Activated T-cell treated with anti-CD3 and anti-CD28 coated beads, Interleukin-2, amount 50 U/mL, for 48 hours (primary cell): ENCODE measurements around the gene RHAG.
"Not testable (repeated sequence)": the region's sequence is repeated elsewhere in the genome, so short reads cannot be mapped to it uniquely, and the experiment has no call there.

Experiments used
- DNase-seq, 2 experiments: peaks; one replicate each; pipeline ENCODE4 v3.0.0-alpha.2; 2020

Gene RHAG

DNA sequence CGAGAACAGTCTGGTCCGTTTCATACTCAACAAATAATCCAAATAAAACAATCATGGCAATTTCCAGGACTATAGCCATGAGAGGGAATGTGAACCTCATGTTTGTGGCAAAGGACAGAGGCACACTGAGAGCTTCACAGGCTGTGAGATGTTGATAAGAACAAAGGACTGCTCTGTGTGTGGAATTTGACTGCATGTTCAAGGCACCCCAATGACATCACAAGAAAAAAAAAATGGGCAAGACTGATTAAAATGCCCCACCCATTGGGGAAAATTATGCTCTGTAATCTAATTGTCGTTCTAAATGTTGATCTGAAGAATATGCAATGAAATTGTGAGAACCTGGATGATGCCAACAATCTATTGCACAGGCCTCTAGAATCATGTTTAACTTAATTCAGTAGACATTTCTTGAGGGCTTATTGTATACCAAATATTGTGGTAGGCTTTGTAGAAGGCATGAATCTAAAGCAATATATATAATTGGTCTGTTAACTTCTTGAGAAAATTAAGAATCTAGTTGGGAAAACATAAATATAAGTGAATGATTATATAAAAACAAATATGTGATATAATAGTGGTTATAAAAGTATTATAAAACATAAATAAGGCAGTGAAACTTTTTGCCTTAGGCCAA lies at the start of gene RHAG:
RHAG (minus strand) TSS at position 127 of the 637 bp plus-strand sequence; CDS start at position 100, 27 bp downstream.
- no peak for DNase-seq

DNA sequence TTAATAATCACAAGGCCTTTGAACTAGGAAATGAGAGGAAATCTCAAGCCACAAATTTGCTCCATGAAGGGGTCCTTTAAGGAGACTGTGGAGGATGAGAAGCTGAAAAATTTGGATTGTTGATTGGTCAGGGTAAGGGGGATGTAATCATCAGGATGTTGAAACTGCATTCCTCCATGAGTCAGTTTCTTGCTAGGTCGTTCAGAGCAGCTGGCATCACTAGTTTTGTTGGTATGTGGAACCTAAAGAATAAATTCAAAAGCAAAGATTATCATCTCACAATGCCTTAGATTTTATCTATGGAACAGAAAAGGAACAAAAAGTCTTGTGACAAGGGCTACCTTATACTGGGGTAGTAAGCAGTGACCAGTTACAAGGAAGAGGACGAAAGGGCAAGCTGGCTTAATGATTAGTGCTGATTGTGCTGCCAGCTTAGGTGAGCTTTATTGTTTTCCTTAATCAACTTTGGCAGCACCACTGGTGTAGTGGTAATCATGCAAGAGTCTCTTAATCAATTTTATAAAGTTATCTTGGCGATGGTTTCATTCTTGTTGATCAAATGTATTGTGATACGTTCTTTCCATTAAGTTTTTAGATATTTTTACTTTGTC lies 40.1 kb upstream of the RHAG start:
- DNase-seq = no peak

GRCh38 chr6:49675816-49676215 lies 39.2 kb upstream of the RHAG start:
- DNase-seq = no peak

DNA sequence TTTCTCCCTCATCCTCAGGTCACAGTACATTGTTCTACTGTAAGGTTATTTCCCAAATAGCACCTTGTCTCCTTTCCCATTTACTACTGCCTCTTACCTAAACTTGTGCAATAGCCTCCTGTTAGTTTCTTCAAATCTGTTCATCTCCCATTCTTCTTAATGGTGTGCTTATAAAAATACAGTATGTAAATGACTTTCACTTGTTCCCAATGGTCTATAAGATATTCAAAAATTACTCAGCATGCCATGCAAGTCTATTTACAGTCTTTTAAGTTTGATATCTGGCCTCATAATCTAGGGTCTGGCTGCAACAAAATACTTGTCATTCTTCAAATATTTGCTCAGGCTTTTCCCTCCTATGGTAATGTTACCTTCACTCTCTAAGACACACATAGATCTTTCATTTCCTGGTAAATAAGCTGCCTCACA lies 31.5 kb upstream of the RHAG start:
- DNase-seq = no peak

DNA sequence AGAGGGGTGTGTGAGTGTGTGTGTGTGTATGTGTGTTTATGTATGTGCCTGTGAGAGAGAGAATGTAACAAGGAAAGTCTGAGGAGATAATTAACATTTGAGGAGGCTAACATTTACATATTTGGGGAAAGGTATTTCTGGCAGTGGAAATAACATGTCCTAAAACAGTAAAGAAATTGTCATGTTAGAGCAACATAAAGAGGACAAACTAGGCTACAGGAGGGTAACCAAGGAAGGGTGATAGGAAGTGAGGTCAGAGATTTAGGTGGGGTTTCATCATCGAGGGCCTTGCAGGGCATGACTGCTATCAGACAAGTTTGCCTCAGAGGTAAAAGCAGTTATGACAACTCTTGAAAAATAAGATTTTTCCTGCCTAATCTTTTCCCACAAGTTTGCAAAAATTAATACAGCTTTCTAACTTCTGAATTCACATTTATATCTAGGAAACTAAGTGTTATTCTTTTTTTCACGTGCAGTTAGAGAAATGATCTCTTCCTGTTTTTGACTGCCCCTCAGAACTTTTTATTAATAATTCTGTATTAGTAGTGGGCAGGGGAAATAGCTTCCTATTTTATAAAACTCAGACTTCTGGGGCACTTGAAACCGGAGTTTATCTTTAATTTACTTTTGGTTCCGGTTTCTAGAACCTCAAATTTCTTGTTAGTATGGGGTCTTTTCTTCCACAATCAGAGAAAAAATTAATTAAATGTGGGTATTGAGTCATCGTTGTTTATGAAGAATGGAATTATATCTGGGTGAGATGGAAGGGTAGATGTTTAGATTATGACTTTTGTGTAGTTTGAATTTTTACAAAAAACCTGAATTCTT lies 30.5 kb upstream of the RHAG start:
- DNase-seq = no peak

DNA sequence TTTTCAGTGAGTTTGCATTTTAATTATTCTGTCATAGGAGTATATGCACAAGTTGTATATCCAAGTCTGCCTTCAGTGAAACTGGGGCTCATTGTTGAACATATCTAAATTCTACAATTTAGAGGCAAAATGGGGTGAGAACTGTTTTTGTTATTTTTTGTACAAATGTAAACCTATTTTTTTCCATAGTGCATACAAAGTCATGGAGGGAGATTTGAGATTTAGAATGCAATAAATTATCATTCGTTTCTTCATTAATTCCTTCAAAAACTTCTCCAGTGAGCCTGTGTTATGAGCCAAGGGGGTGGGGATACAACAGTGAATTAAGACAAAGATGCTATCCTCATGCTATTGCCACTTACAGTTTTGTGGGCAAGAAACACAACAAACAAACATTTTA lies 29.8 kb upstream of the RHAG start:
- no peak for DNase-seq

DNA sequence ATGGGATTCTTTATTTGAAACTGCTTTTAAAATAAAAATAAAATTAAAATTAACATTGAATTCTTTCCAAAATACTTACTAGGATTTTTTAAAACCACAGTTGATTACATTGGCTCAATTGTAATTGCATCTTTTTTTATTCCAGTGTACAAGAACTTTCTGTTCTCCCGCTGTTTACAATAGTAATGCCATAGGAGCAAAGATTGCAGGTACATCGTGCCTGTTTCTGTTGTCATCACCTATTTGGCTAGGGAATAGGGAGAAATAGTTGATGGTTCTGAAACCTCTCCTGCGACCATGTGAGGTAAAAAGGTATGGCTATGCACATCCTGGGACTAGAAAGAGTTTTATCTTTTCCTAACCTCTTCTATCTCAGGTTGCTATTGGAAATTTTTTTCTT lies 28.2 kb upstream of the RHAG start:
- DNase-seq = no peak

DNA sequence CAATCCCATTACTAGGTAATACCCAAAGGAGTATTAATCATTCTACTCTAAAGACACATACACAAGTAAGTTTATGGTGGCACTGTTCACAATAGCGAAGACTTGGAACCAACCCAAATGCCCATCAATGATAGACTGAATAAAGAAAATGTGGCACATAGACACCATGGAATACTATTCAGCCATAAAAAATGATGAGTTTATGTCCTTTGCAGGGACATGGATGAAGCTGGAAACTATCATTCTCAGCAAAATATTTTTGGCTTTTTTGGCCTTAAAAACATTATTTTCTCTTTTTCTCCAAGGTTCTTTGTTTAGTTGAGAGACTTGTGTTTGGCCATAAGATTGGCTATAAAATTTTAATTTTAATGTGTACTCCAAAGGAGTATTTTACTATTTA lies 27.4 kb upstream of the RHAG start:
- DNase-seq = not testable (repeated sequence)

DNA sequence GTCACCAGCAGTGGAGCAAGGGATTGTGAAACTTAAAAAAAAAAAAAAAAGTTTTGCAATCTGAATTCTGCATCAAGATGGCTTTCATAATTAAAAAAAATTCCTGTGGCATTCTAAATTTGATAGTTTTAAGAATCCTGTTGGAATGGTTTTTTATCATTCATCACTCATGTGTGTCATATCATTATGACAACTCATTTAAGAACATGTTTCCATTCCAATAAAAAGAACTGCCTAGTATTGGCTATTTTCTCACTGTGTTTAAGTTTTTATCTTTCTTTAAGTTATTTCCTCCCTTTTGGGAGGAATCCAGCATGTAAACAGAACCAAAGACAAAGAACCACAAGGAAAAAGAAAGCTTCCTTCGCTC lies 26.2 kb upstream of the RHAG start:
- DNase-seq = no peak

GRCh38 chr6:49662231-49662891 lies 25.7 kb upstream of the RHAG start:
- no peak for DNase-seq

DNA sequence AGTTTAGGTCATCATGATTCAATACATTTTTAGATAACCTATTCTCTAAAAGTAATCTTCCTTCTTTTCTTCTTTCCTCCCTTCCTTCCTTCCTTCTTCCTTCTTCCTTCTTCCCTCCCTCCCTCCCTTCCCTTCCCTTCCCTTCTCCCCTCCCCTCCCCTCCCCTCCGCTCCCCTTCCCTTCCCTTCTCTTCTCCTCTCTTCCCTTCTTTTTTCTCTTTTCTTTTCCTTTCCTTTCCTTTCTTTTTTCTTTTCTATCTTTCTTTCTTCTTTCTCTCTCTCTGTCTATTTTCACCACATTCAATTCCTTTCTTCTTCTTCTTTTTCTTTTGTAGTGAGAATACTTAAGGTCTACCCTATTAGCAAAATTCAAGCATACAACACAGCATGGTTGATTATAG lies 17.3 kb upstream of the RHAG start:
- no peak for DNase-seq

DNA sequence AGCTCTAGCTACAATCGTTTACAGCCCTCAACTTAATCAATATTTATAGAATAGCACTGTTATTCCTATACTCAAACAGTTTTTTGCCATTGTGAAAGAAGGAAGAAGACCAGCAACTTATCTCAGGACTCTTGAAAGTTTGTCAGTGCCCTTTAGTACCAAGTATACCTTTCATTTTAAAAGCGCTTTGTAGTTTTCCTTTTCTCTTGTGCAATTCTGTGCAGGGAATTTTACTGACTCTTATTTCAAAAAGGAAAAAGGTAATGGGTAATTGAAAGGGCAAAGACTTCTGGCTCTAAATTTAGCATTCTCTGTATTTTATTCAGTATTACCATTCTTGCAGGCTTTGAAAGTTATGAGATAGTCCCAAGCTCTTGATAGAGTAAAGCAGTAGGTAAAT lies 16.8 kb upstream of the RHAG start:
- DNase-seq = no peak

DNA sequence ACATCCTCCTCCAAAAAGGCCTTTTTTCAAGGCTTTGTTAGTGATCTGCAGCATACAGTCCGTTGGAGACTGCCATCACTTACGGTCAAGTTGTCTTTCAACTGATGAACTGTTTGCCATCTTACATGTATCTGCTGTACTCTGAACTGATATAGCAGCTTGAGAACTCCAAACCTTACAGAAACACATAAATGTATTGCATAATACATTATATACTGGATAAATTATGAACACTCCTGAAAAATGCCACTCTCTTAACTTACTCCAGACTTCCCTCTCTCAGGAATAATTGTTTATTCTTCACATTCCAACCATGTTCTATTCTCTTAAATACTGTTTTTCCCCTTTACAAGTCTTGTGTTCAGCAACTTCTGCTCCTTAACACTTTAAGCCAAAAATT lies 14.6 kb upstream of the RHAG start:
- DNase-seq = no peak

DNA sequence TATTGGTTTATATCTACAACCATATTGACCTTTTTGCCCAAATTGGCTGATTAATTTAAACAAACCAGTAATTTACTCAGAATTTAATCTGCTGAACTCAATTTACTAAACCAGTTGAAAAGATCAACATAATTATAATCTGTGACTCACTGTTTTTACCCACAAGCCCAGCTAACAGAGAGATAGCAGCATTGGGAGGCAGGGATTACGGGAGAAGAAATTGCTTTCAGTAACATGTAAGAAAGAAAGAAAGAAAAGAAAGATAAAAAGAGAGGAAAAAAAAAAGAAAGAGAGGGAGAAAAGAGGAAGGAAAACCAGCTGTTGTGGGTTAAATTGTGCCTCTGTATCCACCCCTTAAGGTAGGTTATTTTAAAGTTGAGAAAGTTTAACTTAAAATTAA lies 13.3 kb upstream of the RHAG start:
- DNase-seq = no peak

DNA sequence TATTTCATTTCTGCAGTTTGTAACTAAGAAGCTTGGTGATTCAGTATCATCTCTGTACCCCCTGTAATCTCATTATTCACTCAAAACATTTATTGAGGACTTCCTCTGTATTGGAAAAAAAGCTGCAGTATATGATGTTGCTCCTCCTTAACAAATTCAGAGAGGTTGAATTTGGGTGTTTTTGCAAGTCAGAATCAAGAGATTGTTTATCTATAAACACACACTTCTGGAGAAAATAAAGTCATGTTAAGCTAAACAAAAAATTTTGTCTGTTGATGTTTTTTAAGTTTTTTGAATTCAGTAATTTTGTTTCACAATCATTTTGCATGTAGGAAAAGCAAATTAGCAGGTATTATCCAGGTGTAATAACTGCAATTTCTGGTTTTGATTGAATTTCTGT lies 11.4 kb upstream of the RHAG start:
- DNase-seq = no peak

- DNase-seq = no peak
Observed at GRCh38 chr6:49647476-49647875, 10.8 kb upstream of the RHAG start.

GRCh38 chr6:49646942-49647341 lies 10.3 kb upstream of the RHAG start:
- no peak for DNase-seq

DNA sequence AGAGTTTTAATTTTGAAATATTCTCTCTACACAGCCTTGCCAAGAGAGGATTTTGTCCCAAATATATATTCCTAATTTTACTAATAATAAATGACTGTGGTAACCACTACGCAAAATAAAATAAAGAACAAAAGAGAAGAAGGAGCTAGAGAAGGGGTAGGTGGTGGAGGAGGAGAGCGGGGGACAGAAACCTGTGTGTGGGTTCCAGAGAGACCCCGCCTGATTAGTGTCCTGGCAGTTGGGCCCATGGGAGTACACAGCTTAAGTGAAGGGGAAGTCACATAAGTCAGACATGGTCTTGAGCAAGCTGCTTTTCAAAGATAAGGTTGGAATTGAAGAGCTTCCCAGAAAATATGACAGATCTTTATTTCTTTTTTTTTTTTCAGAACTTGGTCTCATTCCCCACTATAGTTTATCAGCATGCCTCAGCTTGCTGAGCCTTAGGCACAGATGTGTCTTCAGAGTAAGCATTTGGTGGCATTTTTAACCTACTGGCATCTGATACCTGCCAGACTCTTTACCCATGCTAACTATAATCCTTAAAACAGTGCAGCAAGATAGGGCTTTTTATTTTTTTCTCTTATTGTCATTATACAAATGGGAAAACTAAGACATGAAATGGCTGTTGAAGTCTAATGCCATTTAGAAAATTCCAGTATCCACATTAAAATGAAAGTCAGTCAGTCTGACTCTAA lies 9.6 kb upstream of the RHAG start:
- DNase-seq = no peak

DNA sequence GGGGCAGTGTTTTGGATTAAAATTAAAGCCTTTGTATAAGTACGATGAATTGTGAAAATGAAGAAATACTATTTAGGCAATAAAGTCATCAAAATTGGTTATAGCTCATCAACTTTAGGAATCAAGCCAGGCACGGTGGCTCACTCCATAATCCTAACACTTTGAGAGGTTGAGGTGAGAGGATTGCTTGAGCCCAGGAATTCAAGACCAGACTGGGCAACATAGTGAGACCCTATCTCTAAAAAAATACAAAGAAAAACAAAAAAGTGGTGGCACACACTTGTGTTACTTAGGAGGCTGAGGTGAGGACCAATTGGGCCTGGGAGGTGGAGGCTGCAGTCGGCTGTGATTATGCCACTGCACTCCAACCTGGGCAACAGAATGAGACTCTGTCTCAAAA lies 8.5 kb upstream of the RHAG start:
- DNase-seq = no peak

DNA sequence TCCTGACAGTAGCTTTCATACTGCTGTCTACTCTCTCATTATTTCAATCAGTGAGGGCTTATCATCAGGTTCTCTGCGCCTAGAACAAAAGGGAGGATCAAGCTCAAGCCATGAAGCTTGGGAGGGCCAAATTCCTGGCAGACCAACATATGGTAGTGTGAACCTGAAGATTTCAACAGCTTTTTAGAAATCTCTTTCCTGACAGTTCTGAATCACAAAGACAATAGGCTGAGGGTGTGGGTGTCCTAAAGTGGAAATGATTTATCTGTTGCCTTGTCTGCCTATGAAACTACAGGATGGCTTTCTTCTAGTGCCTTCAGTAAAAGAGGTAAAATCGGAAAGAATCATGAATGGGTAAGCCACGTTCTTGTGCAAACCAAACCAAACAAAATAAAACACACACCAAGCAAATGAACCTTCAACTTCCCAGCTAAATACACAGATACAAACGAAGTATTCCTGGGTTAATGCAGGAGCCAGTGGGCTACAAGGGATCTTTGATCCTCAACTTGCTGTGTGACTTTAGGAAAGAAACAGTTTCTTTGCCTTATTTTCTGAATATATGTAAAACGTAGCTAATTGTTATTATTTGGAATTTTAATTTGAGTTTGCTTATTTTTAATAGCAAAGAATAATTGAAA lies 2.7 kb upstream of the RHAG start:
- no peak for DNase-seq

GRCh38 chr6:49637350-49637731 lies 702 bp upstream of the RHAG start:
- no peak for DNase-seq

- DNase-seq = no peak
Observed at GRCh38 chr6:49635978-49636712, 494 bp downstream of the RHAG start.
